K562 (cell line): Measurements from ENCODE around the gene TYW1. TPM values are rescaled to one million over a fixed set of nuclear protein-coding genes. Genes with fewer than 3 reads are reported as not detected.
A peak's percentile ranks its signal among the peaks of the same experiment; 100 is the strongest.

Experiments
- ATAC-seq: fragments of 200-7000 bp; cut with Tn5 transposase; 3 replicates; pipeline ENCODE4 v1.9.1; 2020; ENCODE audit warnings: moderate library complexity
- BruUV-seq: library from RNA; stranded (reverse); fragments of 400-500 nt; replicated peaks from 2 replicates; lab custom pipeline; 2021; lab: Mats Ljungman, UMichigan
- CTCF ChIA-PET: fragments of 300-600 bp; formaldehyde crosslinking; extraction: SDS; loops from one replicate; lab custom pipeline; 2021; ENCODE audit warnings: low intra/inter-chr PET ratio; lab: Yijun Ruan, JAX
- POLR2A ChIA-PET: fragments of 300-600, 350-650 bp; sonication (Branson Sonifier 250); formaldehyde crosslinking; extraction: SDS; loops from one replicate; lab custom pipeline; 2021; ENCODE audit warnings: antibody characterized with exemption, inconsistent platforms; lab: Yijun Ruan, JAX
- DNase-seq, 4 experiments: peaks; one replicate each; pipeline versions ENCODE4 v3.0.0 to v3.0.0-alpha.2; 2011 to 2018; ENCODE audit warnings: low spot score in 3 of 4, mixed read lengths in 3 of 4; ENCODE audit errors: extremely low read depth in 1 of 4
- FAIRE-seq: peaks from 2 replicates; lab custom pipeline; 2011; peaks lifted over from hg19 to GRCh38; lab: Jason Lieb, UNC
- H2AFZ ChIP-seq: 2 replicates; pipeline ENCODE4 v1.6.0; 2011; ENCODE audit warnings: low read depth, low read length, control low read depth, inconsistent platforms
- H3K27ac ChIP-seq: fragments of 200-600 bp; 3 replicates; pipeline ENCODE4 v1.8.0; 2011; ENCODE audit warnings: low read depth, mild to moderate bottlenecking, control low read depth, inconsistent platforms, low read length, moderate library complexity, mixed read lengths; ENCODE audit errors: extremely low read depth
- H3K27me3 ChIP-seq, 2 experiments: fragments of 300-600 bp in 1 of 2; 2 replicates in 1 of 2; 3 replicates in 1 of 2; pipeline versions ENCODE4 v1.6.0 to v1.8.0; 2011; ENCODE audit warnings: inconsistent platforms in 2 of 2, low read length in 2 of 2, mild to moderate bottlenecking in 1 of 2, mixed read lengths in 1 of 2, moderate library complexity in 1 of 2; ENCODE audit not compliant: control insufficient read depth in 2 of 2, insufficient read depth in 2 of 2
- H3K36me3 ChIP-seq: fragments of 300-600 bp; 3 replicates; pipeline ENCODE4 v1.8.0; 2011; ENCODE audit warnings: mild to moderate bottlenecking, low read length, inconsistent platforms; ENCODE audit not compliant: control insufficient read depth, insufficient read depth
- H3K4me1 ChIP-seq, 2 experiments: fragments of 200-600 bp in 1 of 2; replicated peaks in 1 of 2; 2 replicates in 1 of 2; 3 replicates in 1 of 2; pipeline versions ENCODE4 v1.5.1 to v1.8.0; 2011; ENCODE audit warnings: inconsistent platforms in 2 of 2, low read length in 2 of 2, mild to moderate bottlenecking in 1 of 2, mixed read lengths in 1 of 2, moderate library complexity in 1 of 2; ENCODE audit not compliant: control insufficient read depth in 2 of 2, insufficient read depth in 2 of 2
- H3K4me2 ChIP-seq: 2 replicates; pipeline ENCODE4 v1.6.1; 2011; ENCODE audit warnings: low read length, control low read depth, inconsistent platforms, mixed read lengths; ENCODE audit not compliant: insufficient read depth
- H3K4me3 ChIP-seq: fragments of 200-600 bp; sonication (generic), shearing (Covaris generic); 2 replicates; pipeline ENCODE4 v1.5.1; 2016; ENCODE audit warnings: control low read depth, inconsistent platforms
- H3K79me2 ChIP-seq: fragments of 200-600 bp; 3 replicates; pipeline ENCODE4 v1.8.0; 2011; ENCODE audit warnings: low read length, inconsistent platforms; ENCODE audit not compliant: control insufficient read depth, insufficient read depth
- H3K9ac ChIP-seq, 2 experiments: 2 replicates each; pipeline versions ENCODE4 v1.6.0 to v1.6.1; 2011; ENCODE audit warnings: low read depth in 2 of 2, low read length in 2 of 2, control low read depth in 1 of 2, inconsistent platforms in 1 of 2, mild to moderate bottlenecking in 1 of 2, mixed read lengths in 1 of 2; ENCODE audit not compliant: insufficient read depth in 1 of 2
- H3K9me1 ChIP-seq: one replicate; pipeline ENCODE4 v1.6.0; 2011; ENCODE audit warnings: inconsistent platforms, mild to moderate bottlenecking, low read length, moderate library complexity; ENCODE audit not compliant: control insufficient read depth, insufficient read depth
- H3K9me3 ChIP-seq: replicated peaks from 2 replicates; pipeline ENCODE4 v1.5.1; 2011; ENCODE audit warnings: low read depth, low read length, inconsistent platforms; ENCODE audit not compliant: control insufficient read depth, insufficient read depth
- H4K20me1 ChIP-seq: replicated peaks from 2 replicates; pipeline ENCODE4 v1.6.1; 2011; ENCODE audit warnings: low read length, inconsistent platforms, mixed read lengths; ENCODE audit not compliant: control insufficient read depth, insufficient read depth
- E4F1 ChIP-seq: fragments of 250-450 bp; sonication (Bioruptor Pico); IDR thresholded peaks from 2 replicates; pipeline ENCODE4 v1.5.0; 2021; ENCODE audit warnings: mild to moderate bottlenecking, borderline replicate concordance
- ERF ChIP-seq: fragments of 450-650 bp; formaldehyde crosslinking; IDR thresholded peaks from 2 replicates; pipeline ENCODE4 v1.4.0; 2020; ENCODE audit warnings: mild to moderate bottlenecking, mixed read lengths
- HMG20B ChIP-seq: fragments of 250-450 bp; sonication (Bioruptor Pico); IDR thresholded peaks from 2 replicates; pipeline ENCODE4 v1.5.0; 2021; ENCODE audit warnings: mild to moderate bottlenecking
- HNRNPL ChIP-seq: fragments of 200-400 bp; formaldehyde crosslinking; IDR thresholded peaks from 2 replicates; pipeline ENCODE4 v1.6.1; 2017; ENCODE audit warnings: low read depth, mild to moderate bottlenecking, low read length
- IRF9 ChIP-seq: fragments of 450-650 bp; IDR thresholded peaks from 2 replicates; pipeline ENCODE4 v1.6.1; 2016; ENCODE audit warnings: missing biosample characterization, missing genetic modification characterization
- KLF6 ChIP-seq: fragments of 250-450 bp; sonication (Bioruptor Pico); IDR thresholded peaks from 2 replicates; pipeline ENCODE4 v1.4.0; 2020; ENCODE audit warnings: mild to moderate bottlenecking, moderate library complexity, borderline replicate concordance
- MEIS2 ChIP-seq: fragments of 450-650 bp; IDR thresholded peaks from 2 replicates; pipeline ENCODE4 v1.6.1; 2014; ENCODE audit warnings: mild to moderate bottlenecking; ENCODE audit not compliant: partially characterized antibody
- NELFE ChIP-seq: IDR thresholded peaks from 2 replicates; pipeline ENCODE4 v1.6.1; 2011; ENCODE audit warnings: mild to moderate bottlenecking; ENCODE audit not compliant: insufficient read depth, insufficient read length
- NR4A1 ChIP-seq, 2 experiments: fragments of 250-450 bp in 1 of 2; fragments of 450-650 bp in 1 of 2; sonication (Bioruptor Pico) in 1 of 2; IDR thresholded peaks; 2 replicates each; pipeline versions ENCODE4 v1.4.0 to v1.6.1; 2016 to 2020; ENCODE audit warnings: mild to moderate bottlenecking in 2 of 2, missing compliant biosample characterization in 1 of 2, missing genetic modification characterization in 1 of 2, moderate library complexity in 1 of 2
- RBM34 ChIP-seq: fragments of 200-400 bp; formaldehyde crosslinking; IDR thresholded peaks from 2 replicates; pipeline ENCODE4 v1.6.1; 2018; ENCODE audit warnings: low read length, borderline replicate concordance; ENCODE audit not compliant: insufficient read depth
- RFX1 ChIP-seq: fragments of 450-650 bp; IDR thresholded peaks from 2 replicates; pipeline ENCODE4 v1.6.1; 2016; ENCODE audit warnings: mild to moderate bottlenecking, moderate library complexity
- RHOXF2B ChIP-seq: fragments of 250-450 bp; sonication (Bioruptor Pico); conservative IDR thresholded peaks from 2 replicates; pipeline ENCODE4 v1.5.1; 2021
- TGIF2 ChIP-seq: sonication (generic); formaldehyde crosslinking; IDR thresholded peaks from 2 replicates; pipeline ENCODE4 v1.8.1; 2022; ENCODE audit warnings: mild to moderate bottlenecking, missing genetic modification reagents, moderate library complexity
- THRA ChIP-seq: fragments of 450-650 bp; IDR thresholded peaks from 2 replicates; pipeline ENCODE4 v1.6.1; 2017; ENCODE audit warnings: mild to moderate bottlenecking, moderate library complexity
- ZNF699 ChIP-seq: fragments of 250-450 bp; sonication (Bioruptor Pico); IDR thresholded peaks from 2 replicates; pipeline ENCODE4 v1.8.0; 2021; ENCODE audit warnings: mild to moderate bottlenecking, moderate library complexity; ENCODE audit not compliant: insufficient replicate concordance
- WGBS: fragments of 100-300 bp; shearing (Covaris generic); methylation state at CpG from one replicate; pipeline ENCODE4 v1.1.6; 2016; ENCODE audit warnings: low coverage, mixed read lengths; ENCODE audit not compliant: insufficient coverage; ENCODE audit errors: missing lambda C conversion rate; 5-methylcytosine and 5-hydroxymethylcytosine counted together
- in situ Hi-C: fragments of 300-500 bp; cut with MboI; formaldehyde crosslinking; loops from 4 replicates; pipeline ENCODE4 v1.15.0; 2018; ENCODE audit warnings: inconsistent platforms, mixed read lengths
- intact Hi-C: fragments of 100-400 bp; cut with micrococcal nuclease; formaldehyde crosslinking; loops from 2 replicates; pipeline ENCODE4 v1.14.2; 2022
- polyA plus RNA-seq, 8 experiments: library from polyadenylated mRNA; depleted of rRNA in 4 of 8; stranded (reverse) in 5 of 8; unstranded in 3 of 8; fragments of >200 nt; fragmentation: Nextera tagmentation in 2 of 8; fragmentation: Illumina TruSeq in 1 of 8; extraction: Ambion mirVana in 2 of 8; extraction: Trizol in 1 of 8; gene quantifications; 2 replicates each; pipeline versions ENCODE4 v1.2.1 to v1.2.3, GENCODE V29; 2011 to 2014; ENCODE audit warnings: inconsistent platforms in 1 of 8, missing spikeins in 1 of 8
- total RNA-seq, 7 experiments: library from RNA; depleted of rRNA in 6 of 7; stranded (reverse); fragments of >200 nt in 6 of 7; fragmentation: Illumina TruSeq in 2 of 7; extraction: Trizol in 2 of 7; gene quantifications; 2 replicates each; pipeline versions ENCODE4 v1.2.1 to v1.2.3, GENCODE V29; 2011 to 2021; ENCODE audit warnings: low replicate concordance in 1 of 7

Gene TYW1
- total and polyA plus RNA-seq, 9 of the 15 experiments (the other 6 are each of a cell fraction or from before 2014, with no cell fraction given) = 17.4 to 32.0 (median 26.2) TPM

GRCh38 chr7:67267914-67268313 is 271.3 kb downstream of the TYW1 start:
- Histone ChIP-seq H3K27ac (no peak overlapping the region), H3K36me3 (no peaks in the 10 kb centered on the region), H3K4me2 (no peak overlapping the region), H2AFZ (no peak overlapping the region), H4K20me1 (no peaks in the 10 kb centered on the region), H3K4me3 (no peak overlapping the region), H3K9ac (peak overlapping the region in 1 of 2 experiments; percentile 19; a peak in 1 of 4 replicates), H3K9me1 (no peaks in the 10 kb centered on the region), H3K79me2 (no peaks in the 10 kb centered on the region), H3K9me3 (no peaks in the 10 kb centered on the region), H3K4me1 (no peaks in the 10 kb centered on the region; a peak in 1 of 5 replicates), H3K27me3 (no peaks in the 10 kb centered on the region)
- BruUV-seq = no TSS peak
- whole genome bisulfite sequencing = 57% methylated on average over 7 of the region's 7 CpGs
- ATAC-seq (no peak; the same call in 1 of the 3 replicates), FAIRE-seq (no peak), DNase-seq (no peak)
- intact Hi-C loops (no loop called here), in situ Hi-C loops (no loop called here)
- ChIA-PET CTCF (interaction anchor here (0.7 kb wide), 1 partner anchor 710 kb away, joined by 7 read pairs; no protein-coding TSS in a partner anchor), POLR2A (no interaction called here)
- no peak for TF ChIP-seq KLF6 (CRISPR knock-in tag)
- TF ChIP-seq RFX1 = no peak
- TF ChIP-seq MEIS2 = no peak
- TF ChIP-seq RHOXF2B = no peak
- no peak for TF ChIP-seq RBM34
- TF ChIP-seq TGIF2 (CRISPR knock-in tag) = no peak
- no peak for TF ChIP-seq E4F1 (CRISPR knock-in tag)
- no peak for TF ChIP-seq HNRNPL
- no peak for TF ChIP-seq IRF9 (tag)
- TF ChIP-seq NR4A1 (CRISPR knock-in tag; IDR thresholded peaks at IDR 0.05) = no peak
- no peak for TF ChIP-seq NR4A1 (tag; IDR thresholded peaks at IDR 0.05)
- no peak for TF ChIP-seq ERF (CRISPR knock-in tag)
- no peak for TF ChIP-seq ZNF699
- TF ChIP-seq THRA = no peak
- TF ChIP-seq HMG20B (CRISPR knock-in tag) = no peak
- TF ChIP-seq NELFE = no peak
